ENCODE data around the gene GATB.

- TF ChIP-seq, protein P1, sequence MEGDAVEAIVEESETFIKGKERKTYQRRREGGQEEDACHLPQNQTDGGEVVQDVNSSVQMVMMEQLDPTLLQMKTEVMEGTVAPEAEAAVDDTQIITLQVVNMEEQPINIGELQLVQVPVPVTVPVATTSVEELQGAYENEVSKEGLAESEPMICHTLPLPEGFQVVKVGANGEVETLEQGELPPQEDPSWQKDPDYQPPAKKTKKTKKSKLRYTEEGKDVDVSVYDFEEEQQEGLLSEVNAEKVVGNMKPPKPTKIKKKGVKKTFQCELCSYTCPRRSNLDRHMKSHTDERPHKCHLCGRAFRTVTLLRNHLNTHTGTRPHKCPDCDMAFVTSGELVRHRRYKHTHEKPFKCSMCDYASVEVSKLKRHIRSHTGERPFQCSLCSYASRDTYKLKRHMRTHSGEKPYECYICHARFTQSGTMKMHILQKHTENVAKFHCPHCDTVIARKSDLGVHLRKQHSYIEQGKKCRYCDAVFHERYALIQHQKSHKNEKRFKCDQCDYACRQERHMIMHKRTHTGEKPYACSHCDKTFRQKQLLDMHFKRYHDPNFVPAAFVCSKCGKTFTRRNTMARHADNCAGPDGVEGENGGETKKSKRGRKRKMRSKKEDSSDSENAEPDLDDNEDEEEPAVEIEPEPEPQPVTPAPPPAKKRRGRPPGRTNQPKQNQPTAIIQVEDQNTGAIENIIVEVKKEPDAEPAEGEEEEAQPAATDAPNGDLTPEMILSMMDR (IDR thresholded peaks at IDR 0.05; ENCODE audit: low read depth, low read length): no peak
- TF ChIP-seq EZH2phosphoT487 (IDR thresholded peaks at IDR 0.05; ENCODE audit: low read depth): no peak
Observed at GRCh38 chr4:151784706-151785105, 23.9 kb upstream of the GATB start.
